BE2C (cell line): ENCODE results near the gene RPS3.
A peak's percentile ranks its signal among the peaks of the same experiment; 100 is the strongest.

ENCODE experiments used
- DNase-seq: peaks from one replicate; pipeline ENCODE4 v3.0.0-alpha.2; 2020
- H3K27me3 ChIP-seq: fragments of 250-450 bp; sonication (Bioruptor Pico); 2 replicates; pipeline ENCODE4 v1.5.1; 2020; ENCODE audit warnings: mild to moderate bottlenecking
- H3K36me3 ChIP-seq: fragments of 250-450 bp; sonication (Bioruptor Pico); 2 replicates; pipeline ENCODE4 v1.5.1; 2020; ENCODE audit warnings: mild to moderate bottlenecking
- H3K4me1 ChIP-seq: fragments of 250-450 bp; sonication (Bioruptor Pico); 2 replicates; pipeline ENCODE4 v1.5.1; 2020
- H3K4me3 ChIP-seq: 2 replicates; pipeline ENCODE4 v1.5.1; 2011; ENCODE audit warnings: low read depth, low read length
- H3K9me3 ChIP-seq: fragments of 250-450 bp; sonication (Bioruptor Pico); 2 replicates; pipeline ENCODE4 v1.5.1; 2020
- TF ChIP-seq, protein P1 (sequence below): IDR thresholded peaks from 2 replicates; pipeline ENCODE4 v1.5.1; 2012; ENCODE audit warnings: mild to moderate bottlenecking, low read depth, low read length

RPS3 gene

DNA sequence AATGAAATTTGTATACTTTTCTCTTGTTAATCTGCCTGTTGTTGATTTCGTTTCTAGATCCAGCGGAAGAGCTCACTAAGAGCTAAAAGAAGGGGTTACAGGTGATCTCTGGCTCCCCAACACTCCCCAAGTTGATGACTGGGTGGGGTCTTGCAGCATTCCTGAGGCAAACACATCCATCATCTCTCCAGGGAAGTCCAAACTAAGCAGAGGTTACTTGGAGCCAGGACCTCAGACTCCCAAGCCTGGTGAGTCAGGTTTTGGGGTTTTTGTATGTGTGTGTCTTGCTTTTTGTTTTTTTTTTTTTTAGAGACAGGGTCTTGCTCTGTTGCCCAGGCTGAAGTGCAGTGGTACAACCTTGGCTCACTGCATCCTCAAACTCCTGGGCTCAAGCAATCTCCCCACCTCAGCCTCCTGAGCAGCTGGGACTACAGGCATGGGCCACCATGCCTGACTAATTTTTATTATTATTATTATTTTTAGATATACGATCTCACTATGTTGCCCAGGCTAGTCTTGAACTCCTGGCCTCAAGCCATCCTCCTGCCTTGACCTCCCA, 11.5 kb upstream of the RPS3 start:
- TF ChIP-seq, protein P1, sequence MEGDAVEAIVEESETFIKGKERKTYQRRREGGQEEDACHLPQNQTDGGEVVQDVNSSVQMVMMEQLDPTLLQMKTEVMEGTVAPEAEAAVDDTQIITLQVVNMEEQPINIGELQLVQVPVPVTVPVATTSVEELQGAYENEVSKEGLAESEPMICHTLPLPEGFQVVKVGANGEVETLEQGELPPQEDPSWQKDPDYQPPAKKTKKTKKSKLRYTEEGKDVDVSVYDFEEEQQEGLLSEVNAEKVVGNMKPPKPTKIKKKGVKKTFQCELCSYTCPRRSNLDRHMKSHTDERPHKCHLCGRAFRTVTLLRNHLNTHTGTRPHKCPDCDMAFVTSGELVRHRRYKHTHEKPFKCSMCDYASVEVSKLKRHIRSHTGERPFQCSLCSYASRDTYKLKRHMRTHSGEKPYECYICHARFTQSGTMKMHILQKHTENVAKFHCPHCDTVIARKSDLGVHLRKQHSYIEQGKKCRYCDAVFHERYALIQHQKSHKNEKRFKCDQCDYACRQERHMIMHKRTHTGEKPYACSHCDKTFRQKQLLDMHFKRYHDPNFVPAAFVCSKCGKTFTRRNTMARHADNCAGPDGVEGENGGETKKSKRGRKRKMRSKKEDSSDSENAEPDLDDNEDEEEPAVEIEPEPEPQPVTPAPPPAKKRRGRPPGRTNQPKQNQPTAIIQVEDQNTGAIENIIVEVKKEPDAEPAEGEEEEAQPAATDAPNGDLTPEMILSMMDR = no peak
- peaks cover 7% of the 10 kb centered on the region for H3K4me1 ChIP-seq
- no peaks in the 10 kb centered on the region for H3K9me3 ChIP-seq
- DNase-seq = no peak
- no peak overlapping the region for H3K4me3 ChIP-seq
- no peaks in the 10 kb centered on the region for H3K36me3 ChIP-seq
- H3K27me3 ChIP-seq = no peaks in the 10 kb centered on the region

DNA sequence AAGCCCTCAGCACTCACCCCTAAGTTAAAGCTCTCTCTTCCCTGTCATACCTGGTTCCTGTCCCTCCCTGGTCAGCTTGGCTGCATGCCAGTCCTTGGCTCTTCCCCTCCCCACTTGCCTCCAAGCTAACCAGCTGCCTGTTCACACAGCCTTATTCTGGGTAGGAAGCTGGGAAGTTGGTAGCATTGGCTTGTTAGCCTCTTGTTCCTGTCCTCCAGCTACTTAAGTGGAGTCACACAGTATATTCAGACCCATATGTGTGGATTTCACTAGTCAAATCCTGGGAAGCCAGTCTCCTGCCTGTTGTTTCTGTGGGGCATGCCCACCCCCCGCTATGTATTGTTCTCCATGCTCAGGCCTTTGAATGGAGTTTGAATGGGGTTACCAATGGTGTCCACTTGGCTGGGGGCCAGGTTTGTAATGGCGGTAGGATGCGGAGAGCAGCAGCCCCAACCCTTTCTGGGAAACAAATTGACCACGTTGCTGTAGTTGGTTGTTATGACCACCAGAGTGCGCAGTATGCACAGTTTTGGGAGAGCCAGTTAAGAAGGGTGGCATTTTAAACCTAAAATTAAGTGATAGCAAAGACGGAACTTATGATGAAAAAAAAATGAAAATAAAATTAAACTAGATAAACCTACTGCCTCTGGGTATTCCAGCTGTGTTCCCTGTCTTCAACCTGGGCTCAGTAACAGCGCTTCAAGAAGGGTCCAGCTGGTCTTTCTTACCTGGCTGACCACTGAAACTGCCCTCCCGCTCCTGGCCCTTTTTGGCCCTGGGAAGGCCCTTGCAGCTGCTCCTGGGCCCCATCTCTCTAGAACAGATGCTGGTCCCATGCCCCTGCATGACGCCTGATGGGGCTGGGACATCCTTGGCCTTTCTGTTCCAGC, 10.7 kb upstream of the RPS3 start:
- Histone ChIP-seq H3K27me3 (no peaks in the 10 kb centered on the region), H3K4me3 (no peak overlapping the region; the same call in 1 of the 2 replicates), H3K9me3 (no peaks in the 10 kb centered on the region), H3K36me3 (no peaks in the 10 kb centered on the region), H3K4me1 (peaks cover 4% of the 10 kb centered on the region)
- TF ChIP-seq, protein P1 = peak; percentile 92
- DNase-seq = peak; percentile 82

DNA sequence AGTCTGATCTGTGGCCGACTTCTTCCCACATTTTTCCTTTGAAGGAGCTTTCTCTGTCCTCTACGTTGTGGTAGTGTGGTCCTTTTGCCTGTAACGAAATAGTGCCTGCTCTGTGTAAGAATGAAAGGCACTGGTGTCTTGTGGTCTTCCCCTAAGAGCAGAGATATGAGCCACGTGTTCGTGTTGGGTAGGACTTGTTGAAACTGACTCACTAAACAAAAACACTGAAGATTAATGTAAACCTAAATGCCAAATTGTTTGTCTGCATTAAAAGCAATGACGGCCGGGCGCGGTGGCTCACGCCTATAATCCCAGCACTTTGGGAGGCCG, 10.1 kb upstream of the RPS3 start:
- Histone ChIP-seq H3K36me3 (no peaks in the 10 kb centered on the region), H3K4me1 (peaks cover 4% of the 10 kb centered on the region), H3K27me3 (no peaks in the 10 kb centered on the region), H3K4me3 (no peak overlapping the region), H3K9me3 (no peaks in the 10 kb centered on the region)
- TF ChIP-seq, protein P1 = no peak
- DNase-seq = no peak

DNA sequence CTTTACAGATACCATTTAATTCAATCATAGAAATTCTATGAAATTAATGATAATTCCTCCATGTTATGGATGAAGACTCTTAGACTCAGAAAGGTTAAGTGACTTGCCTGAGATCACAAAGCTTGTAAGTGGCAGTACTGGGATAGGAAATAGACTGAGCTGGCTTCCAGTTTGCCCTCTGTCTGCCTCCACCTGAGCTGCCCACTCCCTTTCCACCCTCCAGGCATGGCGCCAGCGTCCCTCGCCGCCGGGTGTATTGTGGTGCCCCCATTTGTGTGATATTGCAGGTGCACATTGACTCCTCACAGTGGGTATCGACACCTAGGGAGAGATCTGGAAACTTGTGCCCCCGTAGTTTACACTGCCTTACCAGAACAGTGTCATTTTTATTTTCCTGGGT, 9.4 kb upstream of the RPS3 start:
- H3K36me3 ChIP-seq = no peaks in the 10 kb centered on the region
- no peak for DNase-seq
- peaks cover 4% of the 10 kb centered on the region for H3K4me1 ChIP-seq
- H3K4me3 ChIP-seq = no peak overlapping the region
- TF ChIP-seq, protein P1 = no peak
- H3K27me3 ChIP-seq = no peaks in the 10 kb centered on the region
- H3K9me3 ChIP-seq = no peaks in the 10 kb centered on the region

DNA sequence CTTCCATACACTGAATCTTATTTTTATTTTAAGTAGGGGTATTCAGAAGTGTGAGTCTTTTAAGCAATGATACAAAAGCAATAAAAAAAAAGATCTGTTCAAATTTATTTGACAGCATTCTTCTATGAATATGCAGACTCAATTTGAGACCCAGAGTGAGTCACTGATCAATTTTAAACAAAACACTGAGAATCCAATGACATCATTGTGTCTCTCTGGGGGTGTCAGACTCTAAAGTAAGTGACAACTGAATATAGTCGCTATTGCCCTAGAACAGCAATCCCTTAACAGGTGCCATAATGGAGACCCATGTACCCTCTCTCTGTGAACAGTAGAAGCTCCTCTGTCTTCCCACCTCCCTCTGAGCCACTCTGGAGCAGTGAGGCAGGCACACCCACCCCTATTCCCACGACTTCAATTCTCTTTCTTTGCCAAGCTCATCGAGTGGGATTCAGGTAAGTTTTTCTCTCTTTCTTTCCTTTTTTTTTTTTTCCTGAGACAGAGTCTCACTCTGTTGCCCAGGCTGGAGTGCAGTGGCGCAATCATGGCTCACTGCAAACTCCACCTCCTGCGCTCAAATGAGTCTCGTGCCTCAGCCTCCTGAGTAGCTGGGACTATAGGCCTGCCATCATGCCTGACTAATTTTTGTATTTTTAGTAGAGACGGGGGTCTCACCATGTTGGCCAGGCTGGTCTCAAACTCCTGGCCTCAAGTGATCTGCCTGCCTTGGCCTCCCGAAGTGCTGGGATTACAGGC, 5.1 kb upstream of the RPS3 start:
- no peak overlapping the region for H3K4me3 ChIP-seq
- no peak for DNase-seq
- H3K36me3 ChIP-seq = no peaks in the 10 kb centered on the region
- H3K27me3 ChIP-seq = no peaks in the 10 kb centered on the region
- no peaks in the 10 kb centered on the region for H3K4me1 ChIP-seq
- TF ChIP-seq, protein P1 = no peak
- no peaks in the 10 kb centered on the region for H3K9me3 ChIP-seq
